HL-60 (cell line): ENCODE data around the gene ABAT.

ENCODE experiments used
- DNase-seq, 2 experiments: peaks; one replicate each; pipeline ENCODE4 v3.0.0-alpha.2; 2010 to 2020; ENCODE audit warnings: low read depth in 1 of 2, low spot score in 1 of 2
- H3K27ac ChIP-seq: fragments of 250-450 bp; sonication (Bioruptor Pico); replicated peaks from 2 replicates; pipeline ENCODE4 v1.5.1; 2020; ENCODE audit warnings: mild to moderate bottlenecking, moderate library complexity
- H3K27me3 ChIP-seq: fragments of 250-450 bp; sonication (Bioruptor Pico); 2 replicates; pipeline ENCODE4 v1.5.1; 2021; ENCODE audit warnings: mild to moderate bottlenecking, moderate library complexity; ENCODE audit not compliant: insufficient read depth, poor library complexity, severe bottlenecking
- H3K4me3 ChIP-seq: replicated peaks from 2 replicates; pipeline ENCODE4 v1.5.1; 2011; ENCODE audit warnings: mild to moderate bottlenecking, control low read depth, low read length; ENCODE audit not compliant: insufficient read depth
- CTCF ChIP-seq: IDR thresholded peaks from one replicate; pipeline ENCODE4 v1.5.1; 2011; ENCODE audit warnings: low read length, control low read depth, inconsistent platforms; ENCODE audit not compliant: insufficient read depth
- GABPA ChIP-seq: IDR thresholded peaks from 2 replicates; pipeline ENCODE4 v1.6.1; 2012; ENCODE audit warnings: low read depth
- POLR2AphosphoS5 ChIP-seq: IDR thresholded peaks from 2 replicates; pipeline ENCODE4 v1.6.1; 2012; ENCODE audit warnings: low read depth
- SPI1 ChIP-seq: IDR thresholded peaks from 2 replicates; pipeline ENCODE4 v1.6.1; 2012; ENCODE audit warnings: low read depth, mild to moderate bottlenecking, borderline replicate concordance
- TF ChIP-seq, protein P1 (sequence below): IDR thresholded peaks from 2 replicates; pipeline ENCODE4 v1.6.1; 2012; ENCODE audit warnings: low read depth; ENCODE audit not compliant: insufficient replicate concordance

ABAT gene

GRCh38 chr16:8721336-8722024, 47.1 kb downstream of the ABAT start:
- Histone ChIP-seq H3K4me3 (no peak overlapping the region), H3K27me3 (no peaks in the 10 kb centered on the region), H3K27ac (no peak overlapping the region)
- TF ChIP-seq, protein P1, sequence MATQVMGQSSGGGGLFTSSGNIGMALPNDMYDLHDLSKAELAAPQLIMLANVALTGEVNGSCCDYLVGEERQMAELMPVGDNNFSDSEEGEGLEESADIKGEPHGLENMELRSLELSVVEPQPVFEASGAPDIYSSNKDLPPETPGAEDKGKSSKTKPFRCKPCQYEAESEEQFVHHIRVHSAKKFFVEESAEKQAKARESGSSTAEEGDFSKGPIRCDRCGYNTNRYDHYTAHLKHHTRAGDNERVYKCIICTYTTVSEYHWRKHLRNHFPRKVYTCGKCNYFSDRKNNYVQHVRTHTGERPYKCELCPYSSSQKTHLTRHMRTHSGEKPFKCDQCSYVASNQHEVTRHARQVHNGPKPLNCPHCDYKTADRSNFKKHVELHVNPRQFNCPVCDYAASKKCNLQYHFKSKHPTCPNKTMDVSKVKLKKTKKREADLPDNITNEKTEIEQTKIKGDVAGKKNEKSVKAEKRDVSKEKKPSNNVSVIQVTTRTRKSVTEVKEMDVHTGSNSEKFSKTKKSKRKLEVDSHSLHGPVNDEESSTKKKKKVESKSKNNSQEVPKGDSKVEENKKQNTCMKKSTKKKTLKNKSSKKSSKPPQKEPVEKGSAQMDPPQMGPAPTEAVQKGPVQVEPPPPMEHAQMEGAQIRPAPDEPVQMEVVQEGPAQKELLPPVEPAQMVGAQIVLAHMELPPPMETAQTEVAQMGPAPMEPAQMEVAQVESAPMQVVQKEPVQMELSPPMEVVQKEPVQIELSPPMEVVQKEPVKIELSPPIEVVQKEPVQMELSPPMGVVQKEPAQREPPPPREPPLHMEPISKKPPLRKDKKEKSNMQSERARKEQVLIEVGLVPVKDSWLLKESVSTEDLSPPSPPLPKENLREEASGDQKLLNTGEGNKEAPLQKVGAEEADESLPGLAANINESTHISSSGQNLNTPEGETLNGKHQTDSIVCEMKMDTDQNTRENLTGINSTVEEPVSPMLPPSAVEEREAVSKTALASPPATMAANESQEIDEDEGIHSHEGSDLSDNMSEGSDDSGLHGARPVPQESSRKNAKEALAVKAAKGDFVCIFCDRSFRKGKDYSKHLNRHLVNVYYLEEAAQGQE: no peak
- DNase-seq: no peak

DNA sequence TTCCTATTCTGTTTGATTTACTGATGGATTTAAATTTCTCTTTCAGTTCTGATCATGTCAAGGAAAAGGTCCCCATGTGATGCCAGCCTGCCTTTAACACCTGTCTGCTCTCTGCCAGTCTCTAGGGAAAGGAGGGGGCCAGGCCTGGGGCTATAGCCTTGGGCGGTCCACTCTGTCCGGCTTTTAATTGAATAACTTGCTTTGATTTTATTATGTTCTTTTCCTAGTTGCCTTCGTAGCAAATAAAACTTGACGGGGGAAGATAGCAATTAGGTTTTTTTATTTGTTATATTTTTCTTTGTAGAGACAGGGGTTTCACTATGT, 47.6 kb downstream of the ABAT start:
- DNase-seq: no peak
- no peak overlapping the region for H3K27ac ChIP-seq
- TF ChIP-seq, protein P1: no peak
- no peak for TF ChIP-seq CTCF
- TF ChIP-seq GABPA: no peak
- no peak for TF ChIP-seq SPI1
- no peak for TF ChIP-seq POLR2AphosphoS5
- no peak overlapping the region for H3K4me3 ChIP-seq
- no peaks in the 10 kb centered on the region for H3K27me3 ChIP-seq

- Histone ChIP-seq H3K27ac (no peak overlapping the region), H3K27me3 (no peaks in the 10 kb centered on the region), H3K4me3 (no peak overlapping the region)
- TF ChIP-seq POLR2AphosphoS5: no peak
- TF ChIP-seq GABPA: no peak
- no peak for TF ChIP-seq CTCF
- TF ChIP-seq, protein P1: no peak
- TF ChIP-seq SPI1: no peak
- DNase-seq: no peak
These were observed 51.2 kb downstream of the ABAT start for GRCh38 chr16:8725513-8726178.
